DND-41 (cell line): ENCODE measurements around the gene CAVIN2.

Source experiments
- EZH2 ChIP-seq: IDR thresholded peaks from 3 replicates; pipeline ENCODE4 v1.6.1; 2012; ENCODE audit warnings: borderline replicate concordance, low read depth, mild to moderate bottlenecking, moderate library complexity, low read length, inconsistent platforms; ENCODE audit not compliant: severe bottlenecking
- TF ChIP-seq, protein P1 (sequence below): IDR thresholded peaks from 2 replicates; pipeline ENCODE4 v1.5.1; 2012; ENCODE audit warnings: borderline replicate concordance, low read length, moderate library complexity, mild to moderate bottlenecking; ENCODE audit not compliant: poor library complexity, severe bottlenecking; ENCODE audit errors: extremely low read depth

DNA sequence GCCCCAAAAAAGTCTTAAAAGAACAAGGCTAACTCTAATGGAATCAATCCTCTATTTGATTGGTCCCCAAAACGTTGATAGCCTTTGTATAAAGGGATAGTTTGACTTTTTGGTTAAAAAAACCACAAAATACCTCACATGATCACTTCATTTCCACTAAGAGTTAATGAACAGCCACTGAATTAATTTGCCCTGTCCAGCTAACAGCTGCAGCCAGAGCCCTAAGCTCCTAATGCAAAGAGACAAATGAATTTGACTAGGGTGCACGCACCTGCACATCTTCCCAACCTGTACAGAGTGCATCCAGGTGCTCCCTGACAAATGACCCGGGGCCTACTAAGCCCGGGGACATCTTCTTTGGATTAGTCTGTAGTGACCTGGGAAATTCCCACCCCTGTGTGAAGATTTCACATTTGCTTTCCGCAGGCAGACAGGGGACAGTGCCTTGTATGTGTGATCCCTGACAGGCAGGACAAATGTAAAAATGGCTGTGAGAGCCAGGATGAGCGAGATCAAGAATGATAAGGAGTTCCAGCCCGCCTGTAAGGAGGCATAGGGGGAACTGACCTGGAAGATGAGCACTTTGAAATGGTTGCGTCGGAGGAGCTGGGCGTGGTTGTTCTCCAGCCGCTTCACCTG lies 893 bp downstream of the CAVIN2 start:
- TF ChIP-seq, protein P1, sequence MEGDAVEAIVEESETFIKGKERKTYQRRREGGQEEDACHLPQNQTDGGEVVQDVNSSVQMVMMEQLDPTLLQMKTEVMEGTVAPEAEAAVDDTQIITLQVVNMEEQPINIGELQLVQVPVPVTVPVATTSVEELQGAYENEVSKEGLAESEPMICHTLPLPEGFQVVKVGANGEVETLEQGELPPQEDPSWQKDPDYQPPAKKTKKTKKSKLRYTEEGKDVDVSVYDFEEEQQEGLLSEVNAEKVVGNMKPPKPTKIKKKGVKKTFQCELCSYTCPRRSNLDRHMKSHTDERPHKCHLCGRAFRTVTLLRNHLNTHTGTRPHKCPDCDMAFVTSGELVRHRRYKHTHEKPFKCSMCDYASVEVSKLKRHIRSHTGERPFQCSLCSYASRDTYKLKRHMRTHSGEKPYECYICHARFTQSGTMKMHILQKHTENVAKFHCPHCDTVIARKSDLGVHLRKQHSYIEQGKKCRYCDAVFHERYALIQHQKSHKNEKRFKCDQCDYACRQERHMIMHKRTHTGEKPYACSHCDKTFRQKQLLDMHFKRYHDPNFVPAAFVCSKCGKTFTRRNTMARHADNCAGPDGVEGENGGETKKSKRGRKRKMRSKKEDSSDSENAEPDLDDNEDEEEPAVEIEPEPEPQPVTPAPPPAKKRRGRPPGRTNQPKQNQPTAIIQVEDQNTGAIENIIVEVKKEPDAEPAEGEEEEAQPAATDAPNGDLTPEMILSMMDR = no peak
- no peak for TF ChIP-seq EZH2
